GM04504 (cell line): Measurements from ENCODE around the gene HOXD11.
A peak's percentile ranks its signal among the peaks of the same experiment; 100 is the strongest.

Experiments used
- DNase-seq: peaks from one replicate; pipeline ENCODE4 v3.0.0-alpha.2; 2012; ENCODE audit warnings: low read depth

Gene HOXD11

GRCh38 chr2:176120364-176121189 is 13.5 kb downstream of the HOXD11 start:
- DNase-seq = no peak

DNA sequence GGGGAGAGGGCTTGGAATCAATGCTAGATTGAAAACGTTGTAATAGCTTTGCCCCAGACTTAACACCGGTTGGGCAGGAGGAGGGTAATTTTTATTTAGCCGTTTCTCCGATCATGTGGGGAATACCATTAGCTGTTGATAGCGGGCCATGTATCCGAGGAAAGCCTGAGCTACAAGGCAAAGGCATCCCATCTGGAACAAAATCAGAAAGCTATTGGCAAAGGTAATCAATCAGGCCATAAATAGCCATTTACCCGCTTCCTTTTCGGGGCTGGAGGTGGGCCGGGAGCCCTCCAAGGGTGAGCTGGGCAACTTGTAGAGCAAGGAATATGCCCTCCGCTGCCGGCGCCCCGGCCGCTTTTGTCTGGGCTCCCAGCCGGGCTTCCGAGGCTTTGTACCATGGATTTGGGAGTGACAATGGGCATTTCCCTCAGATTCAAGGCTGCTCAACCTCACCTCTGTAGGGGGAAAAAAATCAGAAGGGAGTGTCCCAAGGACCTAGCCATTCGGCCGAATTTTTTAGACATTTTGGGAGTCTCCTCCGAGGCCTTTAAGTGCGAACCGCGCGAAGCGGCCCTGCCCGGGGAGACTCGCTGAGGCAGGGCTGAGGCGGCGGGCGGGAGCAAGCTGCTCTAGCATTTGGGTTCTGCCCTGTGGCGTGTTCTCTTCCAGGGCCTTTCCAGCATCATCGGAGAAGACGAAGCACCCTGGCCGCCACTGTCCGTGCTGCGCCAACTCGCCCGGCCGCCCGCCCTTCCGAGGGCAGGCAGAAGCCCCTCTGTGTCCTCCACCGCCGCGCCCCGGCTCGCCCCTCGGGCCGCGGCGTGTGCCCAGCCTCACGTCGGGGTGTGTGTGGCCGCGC is 14.3 kb downstream of the HOXD11 start:
- DNase-seq = no peak

DNA sequence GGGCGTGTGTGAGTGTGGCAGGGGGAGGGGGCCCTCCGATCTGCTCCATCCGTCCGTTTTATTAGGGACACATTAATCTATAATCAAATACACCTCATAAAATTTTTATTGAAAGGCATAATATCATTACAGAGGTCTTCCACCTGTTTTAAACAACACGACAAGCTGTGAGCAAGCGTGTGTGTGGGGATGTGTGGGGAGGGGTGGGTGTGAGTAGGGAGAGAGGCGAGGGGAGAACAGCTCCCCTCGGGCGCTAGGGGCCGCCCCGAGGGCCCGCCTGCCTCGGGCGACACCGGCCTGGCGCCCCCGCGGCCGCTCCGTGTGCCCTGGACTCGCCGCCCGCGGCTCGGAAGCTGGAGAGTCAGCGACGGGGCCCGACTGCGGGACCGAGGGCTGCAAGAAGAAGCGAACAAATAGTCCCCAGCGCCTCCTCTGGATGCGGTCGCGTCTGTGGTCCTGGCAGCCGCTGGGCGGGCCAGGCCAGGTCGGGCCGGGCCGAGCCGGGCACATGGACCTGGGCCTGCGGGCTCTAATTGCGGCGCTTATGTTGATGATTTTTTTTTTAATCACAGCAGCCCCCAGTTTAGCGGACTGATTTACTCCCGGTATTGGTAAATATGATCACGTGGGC is 15.1 kb downstream of the HOXD11 start:
- DNase-seq = peak; percentile 57

- DNase-seq = no peak
Observed at GRCh38 chr2:176122683-176123410, 15.8 kb downstream of the HOXD11 start, which contains the start of gene HOXD9. TSS of gene HOXD9 (plus strand) at chr2:176122719. CDS start at chr2:176122769, 50 bp downstream.

- no peak for DNase-seq
Observed at GRCh38 chr2:176123411-176124109, 16.5 kb downstream of the HOXD11 start.

DNA sequence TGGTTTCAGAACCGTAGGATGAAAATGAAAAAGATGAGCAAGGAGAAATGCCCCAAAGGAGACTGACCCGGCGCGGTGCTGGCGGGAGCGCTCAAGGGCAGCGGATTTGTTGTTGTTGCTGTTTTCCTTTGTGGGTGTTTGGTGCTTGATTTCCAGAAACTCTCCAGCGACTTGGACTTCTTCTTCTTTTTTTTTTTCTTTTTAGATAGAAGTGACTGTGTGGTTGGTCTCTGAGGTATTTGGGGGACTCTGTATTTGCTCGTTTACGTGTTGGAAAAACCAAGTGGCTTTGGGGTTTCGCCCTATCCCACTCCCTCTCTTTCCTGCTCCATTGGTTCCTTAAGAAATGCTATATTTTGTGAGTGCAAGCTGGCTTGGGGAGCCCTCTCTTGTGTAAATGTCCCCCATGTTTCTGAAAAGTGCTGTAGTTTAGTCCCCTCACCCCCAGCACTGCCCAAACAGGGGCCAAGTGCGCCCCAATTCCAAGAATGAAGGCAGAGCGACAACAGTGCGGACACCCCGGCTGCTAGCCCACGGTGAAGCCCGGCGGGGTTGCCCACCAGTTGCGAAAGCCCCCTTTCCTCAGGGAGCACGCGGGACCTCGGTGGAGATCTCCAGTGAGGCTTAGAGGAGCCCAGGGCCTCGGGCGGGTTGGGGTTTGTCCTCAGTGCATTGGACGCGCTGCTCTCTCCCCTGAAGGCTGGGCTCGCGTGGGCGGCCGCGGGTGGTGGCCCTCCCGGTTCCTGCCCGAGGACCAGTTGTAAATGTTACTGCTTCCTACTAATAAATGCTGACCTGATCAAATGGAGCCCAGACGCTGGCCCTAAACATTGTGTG is 17.2 kb downstream of the HOXD11 start:
- no peak for DNase-seq

- no peak for DNase-seq
Observed at GRCh38 chr2:176124947-176125771, 18.1 kb downstream of the HOXD11 start.

DNA sequence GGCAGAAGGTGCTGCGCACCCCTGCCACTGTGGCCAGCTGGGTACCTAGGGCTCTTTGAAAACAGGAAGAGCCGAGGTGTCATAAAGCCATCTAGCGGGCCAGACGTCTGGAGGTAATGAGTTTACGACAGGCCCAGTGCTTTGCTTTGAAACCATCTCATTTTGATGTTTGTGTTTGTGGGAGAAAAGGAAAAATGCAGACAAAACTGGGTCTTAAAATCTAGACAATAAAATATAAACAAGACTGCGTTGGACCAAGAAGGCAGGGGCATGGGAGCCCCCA is 18.6 kb downstream of the HOXD11 start:
- no peak for DNase-seq

GRCh38 chr2:176126929-176127773 is 20.1 kb downstream of the HOXD11 start:
- DNase-seq = no peak

- DNase-seq = no peak
Observed at GRCh38 chr2:176127774-176128072, 20.6 kb downstream of the HOXD11 start.

- DNase-seq = no peak
Observed at GRCh38 chr2:176128172-176128981, 21.3 kb downstream of the HOXD11 start.

DNA sequence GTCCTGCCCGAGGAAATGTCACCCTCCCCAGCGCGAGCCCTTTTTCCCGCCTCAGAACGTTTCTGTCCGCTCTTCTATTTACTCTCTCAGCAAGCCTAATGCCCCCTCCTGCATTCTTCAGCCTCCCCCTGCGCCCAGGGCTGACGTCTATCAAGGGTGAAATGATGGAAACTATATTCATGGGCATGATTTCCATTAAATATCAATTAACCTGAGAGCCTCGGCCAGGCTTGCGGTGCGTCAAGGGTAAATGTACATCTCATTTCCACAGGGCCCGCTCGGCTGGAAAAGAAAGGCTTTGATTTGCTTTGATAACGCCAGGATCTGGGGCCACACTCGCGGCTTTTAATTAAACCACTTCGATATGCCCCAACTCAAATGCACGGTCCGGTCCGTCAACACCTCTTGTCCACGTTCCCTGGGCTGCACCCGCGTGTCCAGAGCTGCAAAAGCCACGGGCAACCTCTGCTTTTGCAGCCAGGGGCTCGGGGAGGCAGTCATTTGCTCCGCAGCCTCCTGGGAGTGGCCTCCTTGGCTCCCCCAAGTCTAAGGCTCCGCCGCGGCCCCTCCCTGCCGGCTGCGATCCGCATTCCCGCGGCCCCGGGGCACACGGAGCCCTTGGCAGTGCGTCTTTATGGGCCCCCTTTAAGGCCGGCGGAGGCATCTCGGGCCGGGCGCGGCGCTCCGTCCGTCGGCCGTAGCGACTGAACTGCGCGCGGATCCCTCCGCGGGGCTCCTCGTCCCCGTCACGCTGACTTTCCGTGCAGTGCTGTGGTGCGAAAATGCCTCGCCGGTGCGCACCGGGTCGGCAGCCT is 22.1 kb downstream of the HOXD11 start, which contains the start of gene HOXD8:
TSS of gene HOXD8 (plus strand) at position 724 of the 815 bp plus-strand sequence. CDS start 662 bp downstream, outside the sequence.
- peak; percentile 71 for DNase-seq

DNA sequence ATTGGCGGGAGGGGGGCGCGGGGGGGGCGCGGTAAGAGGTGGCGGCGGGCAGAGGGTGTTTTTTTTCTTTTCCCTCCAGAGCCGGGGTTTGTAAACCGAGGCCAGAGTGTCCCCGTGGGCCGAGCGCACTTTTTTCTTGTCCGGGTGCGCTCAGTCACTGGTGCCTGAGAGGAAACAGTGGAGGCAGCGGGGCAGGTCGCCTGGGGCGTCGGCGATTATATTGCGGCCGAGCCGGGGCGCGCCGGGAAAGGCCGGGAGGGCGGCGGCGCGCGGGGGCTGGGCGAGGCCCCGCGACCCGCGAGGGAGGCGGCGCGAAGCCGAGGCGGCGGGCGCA is 22.7 kb downstream of the HOXD11 start:
- DNase-seq = no peak

GRCh38 chr2:176130147-176130956 is 23.3 kb downstream of the HOXD11 start:
- no peak for DNase-seq

- no peak for DNase-seq
Observed at GRCh38 chr2:176130957-176131847, 24.1 kb downstream of the HOXD11 start.
